Measurements from ENCODE around the gene PDE7B.

Gene PDE7B

GRCh38 chr6:135910790-135911618, 59.5 kb downstream of the PDE7B start:
- TF ChIP-seq SIN3A (IDR thresholded peaks at IDR 0.05; ENCODE audit: borderline replicate concordance, insufficient read depth, low read length), result no peak
- TF ChIP-seq FOXP2 (optimal IDR thresholded peaks at IDR 0.05; ENCODE audit: borderline replicate concordance, extremely low read depth, extremely low read length, insufficient read depth), result no peak
- no peak for TF ChIP-seq TAF1 (IDR thresholded peaks at IDR 0.05; ENCODE audit: borderline replicate concordance, insufficient read depth, low read length)
- TF ChIP-seq POLR2AphosphoS5 (IDR thresholded peaks at IDR 0.05; ENCODE audit: low read depth, low read length), result no peak
- TF ChIP-seq, protein P1, sequence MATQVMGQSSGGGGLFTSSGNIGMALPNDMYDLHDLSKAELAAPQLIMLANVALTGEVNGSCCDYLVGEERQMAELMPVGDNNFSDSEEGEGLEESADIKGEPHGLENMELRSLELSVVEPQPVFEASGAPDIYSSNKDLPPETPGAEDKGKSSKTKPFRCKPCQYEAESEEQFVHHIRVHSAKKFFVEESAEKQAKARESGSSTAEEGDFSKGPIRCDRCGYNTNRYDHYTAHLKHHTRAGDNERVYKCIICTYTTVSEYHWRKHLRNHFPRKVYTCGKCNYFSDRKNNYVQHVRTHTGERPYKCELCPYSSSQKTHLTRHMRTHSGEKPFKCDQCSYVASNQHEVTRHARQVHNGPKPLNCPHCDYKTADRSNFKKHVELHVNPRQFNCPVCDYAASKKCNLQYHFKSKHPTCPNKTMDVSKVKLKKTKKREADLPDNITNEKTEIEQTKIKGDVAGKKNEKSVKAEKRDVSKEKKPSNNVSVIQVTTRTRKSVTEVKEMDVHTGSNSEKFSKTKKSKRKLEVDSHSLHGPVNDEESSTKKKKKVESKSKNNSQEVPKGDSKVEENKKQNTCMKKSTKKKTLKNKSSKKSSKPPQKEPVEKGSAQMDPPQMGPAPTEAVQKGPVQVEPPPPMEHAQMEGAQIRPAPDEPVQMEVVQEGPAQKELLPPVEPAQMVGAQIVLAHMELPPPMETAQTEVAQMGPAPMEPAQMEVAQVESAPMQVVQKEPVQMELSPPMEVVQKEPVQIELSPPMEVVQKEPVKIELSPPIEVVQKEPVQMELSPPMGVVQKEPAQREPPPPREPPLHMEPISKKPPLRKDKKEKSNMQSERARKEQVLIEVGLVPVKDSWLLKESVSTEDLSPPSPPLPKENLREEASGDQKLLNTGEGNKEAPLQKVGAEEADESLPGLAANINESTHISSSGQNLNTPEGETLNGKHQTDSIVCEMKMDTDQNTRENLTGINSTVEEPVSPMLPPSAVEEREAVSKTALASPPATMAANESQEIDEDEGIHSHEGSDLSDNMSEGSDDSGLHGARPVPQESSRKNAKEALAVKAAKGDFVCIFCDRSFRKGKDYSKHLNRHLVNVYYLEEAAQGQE (IDR thresholded peaks at IDR 0.05; ENCODE audit: insufficient read depth in 1 of 2, low read depth in 2 of 2, low read length in 2 of 2), result no peak

DNA sequence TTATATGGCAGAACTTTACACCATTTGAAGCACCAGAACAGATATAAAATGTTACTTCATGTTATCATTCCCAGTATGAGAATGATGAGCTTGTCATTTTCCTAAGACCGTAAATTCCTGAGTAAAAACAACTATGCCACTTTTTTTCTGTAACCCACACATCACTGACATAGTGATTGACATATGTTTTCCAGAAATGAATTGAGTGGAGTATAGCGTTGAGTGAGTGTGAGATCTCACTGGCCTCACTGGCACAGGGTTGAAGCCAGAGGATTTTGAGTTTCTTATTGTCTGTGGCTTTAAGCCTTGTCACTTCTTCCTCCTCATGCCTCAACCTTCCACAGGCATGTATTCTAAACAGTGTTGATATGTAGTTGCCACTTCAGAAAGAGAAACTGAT, 62.3 kb downstream of the PDE7B start:
- TF ChIP-seq FOXP2 (optimal IDR thresholded peaks at IDR 0.05; ENCODE audit: borderline replicate concordance, extremely low read depth, extremely low read length, insufficient read depth), result no peak
- no peak for TF ChIP-seq POLR2AphosphoS5 (IDR thresholded peaks at IDR 0.05; ENCODE audit: low read depth, low read length)
- TF ChIP-seq SIN3A (IDR thresholded peaks at IDR 0.05; ENCODE audit: borderline replicate concordance, insufficient read depth, low read length), result no peak
- no peak for TF ChIP-seq TAF1 (IDR thresholded peaks at IDR 0.05; ENCODE audit: borderline replicate concordance, insufficient read depth, low read length)
- TF ChIP-seq, protein P1 (IDR thresholded peaks at IDR 0.05; ENCODE audit: insufficient read depth in 1 of 2, low read depth in 2 of 2, low read length in 2 of 2), result no peak

DNA sequence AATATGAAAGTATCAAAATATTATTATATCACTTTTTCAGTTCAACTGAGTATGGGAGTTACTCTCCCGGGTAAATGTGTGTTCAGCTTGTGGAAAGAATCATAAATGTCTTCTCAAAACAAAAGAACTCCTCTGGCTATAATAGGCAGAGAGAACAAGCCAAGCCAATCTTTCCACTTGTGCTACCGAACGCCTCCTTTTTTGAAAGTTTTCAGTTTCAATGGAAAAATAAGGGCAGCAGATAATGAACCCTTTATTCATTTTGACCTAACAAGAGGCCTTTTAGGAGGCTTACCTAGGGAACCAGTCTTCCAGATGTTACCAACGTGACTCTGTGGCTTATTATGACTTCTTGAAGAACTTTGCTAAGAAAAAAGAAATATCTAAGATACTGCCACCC, 67.5 kb downstream of the PDE7B start:
- TF ChIP-seq SIN3A (IDR thresholded peaks at IDR 0.05; ENCODE audit: borderline replicate concordance, insufficient read depth, low read length), result no peak
- TF ChIP-seq, protein P1 (IDR thresholded peaks at IDR 0.05; ENCODE audit: insufficient read depth in 1 of 2, low read depth in 2 of 2, low read length in 2 of 2), result no peak
- no peak for TF ChIP-seq FOXP2 (optimal IDR thresholded peaks at IDR 0.05; ENCODE audit: borderline replicate concordance, extremely low read depth, extremely low read length, insufficient read depth)
- no peak for TF ChIP-seq POLR2AphosphoS5 (IDR thresholded peaks at IDR 0.05; ENCODE audit: low read depth, low read length)

GRCh38 chr6:135920689-135921088, 69.2 kb downstream of the PDE7B start:
- TF ChIP-seq FOXP2 (optimal IDR thresholded peaks at IDR 0.05; ENCODE audit: borderline replicate concordance, extremely low read depth, extremely low read length, insufficient read depth) (no peak), POLR2AphosphoS5 (IDR thresholded peaks at IDR 0.05; ENCODE audit: low read depth, low read length) (no peak), TAF1 (IDR thresholded peaks at IDR 0.05; ENCODE audit: borderline replicate concordance, insufficient read depth, low read length) (no peak), SIN3A (IDR thresholded peaks at IDR 0.05; ENCODE audit: borderline replicate concordance, insufficient read depth, low read length) (no peak)
- TF ChIP-seq, protein P1 (IDR thresholded peaks at IDR 0.05; ENCODE audit: insufficient read depth in 1 of 2, low read depth in 2 of 2, low read length in 2 of 2), result no peak

All from PFSK-1 (cell line).